ENCODE results near the gene ALOX15B.

ALOX15B gene

GRCh38 chr17:8062435-8062806, 23.6 kb downstream of the ALOX15B start:
- no peaks in the 10 kb centered on the region for H3K9me3 ChIP-seq (ENCODE audit: insufficient read depth, low read depth, low read length)
- H3K4me1 ChIP-seq (ENCODE audit: insufficient read depth, low read length, poor library complexity, severe bottlenecking): peaks cover 7% of the 10 kb centered on the region
- H3K79me2 ChIP-seq (ENCODE audit: insufficient read depth, low read length): no peaks in the 10 kb centered on the region
- no peak overlapping the region for H3K4me3 ChIP-seq (ENCODE audit: low read length, poor library complexity, severe bottlenecking)
- no peaks in the 10 kb centered on the region for H3K9me2 ChIP-seq (replicated peaks; ENCODE audit: low read depth, low read length)
- no peak for TF ChIP-seq CTCF (conservative IDR thresholded peaks at IDR 0.05; ENCODE audit: low read length)
- no peak for TF ChIP-seq EZH2phosphoT487 (IDR thresholded peaks at IDR 0.05; ENCODE audit: borderline replicate concordance)
- H3K36me3 ChIP-seq (ENCODE audit: insufficient read depth, low read length): no peaks in the 10 kb centered on the region
- H3K27me3 ChIP-seq (ENCODE audit: insufficient read depth, low read length, poor library complexity, severe bottlenecking): no peaks in the 10 kb centered on the region
- no peak overlapping the region for H3K4me2 ChIP-seq (ENCODE audit: low read depth, low read length, poor library complexity, severe bottlenecking)
- H3K9ac ChIP-seq (ENCODE audit: low read depth, low read length, poor library complexity, severe bottlenecking): no peak overlapping the region
- no peaks in the 10 kb centered on the region for H4K20me1 ChIP-seq (ENCODE audit: insufficient read depth, low read length, poor library complexity, severe bottlenecking)
- H3F3A ChIP-seq (ENCODE audit: low read depth): no peaks in the 10 kb centered on the region
- no peak overlapping the region for H2AFZ ChIP-seq (ENCODE audit: low read length)

- Histone ChIP-seq H4K20me1 (ENCODE audit: insufficient read depth, low read length, poor library complexity, severe bottlenecking) (no peaks in the 10 kb centered on the region), H3K9ac (ENCODE audit: low read depth, low read length, poor library complexity, severe bottlenecking) (no peak overlapping the region), H3K4me2 (ENCODE audit: low read depth, low read length, poor library complexity, severe bottlenecking) (no peak overlapping the region), H3K4me3 (ENCODE audit: low read length, poor library complexity, severe bottlenecking) (no peak overlapping the region), H3K9me3 (ENCODE audit: insufficient read depth, low read depth, low read length) (no peaks in the 10 kb centered on the region), H3K79me2 (ENCODE audit: insufficient read depth, low read length) (no peaks in the 10 kb centered on the region), H3K9me2 (replicated peaks; ENCODE audit: low read depth, low read length) (no peaks in the 10 kb centered on the region), H3F3A (ENCODE audit: low read depth) (no peaks in the 10 kb centered on the region), H3K4me1 (ENCODE audit: insufficient read depth, low read length, poor library complexity, severe bottlenecking) (peaks cover 3% of the 10 kb centered on the region), H3K27me3 (ENCODE audit: insufficient read depth, low read length, poor library complexity, severe bottlenecking) (no peaks in the 10 kb centered on the region), H3K36me3 (ENCODE audit: insufficient read depth, low read length) (no peaks in the 10 kb centered on the region), H2AFZ (ENCODE audit: low read length) (no peak overlapping the region)
- TF ChIP-seq EZH2phosphoT487 (IDR thresholded peaks at IDR 0.05; ENCODE audit: borderline replicate concordance): no peak
- no peak for TF ChIP-seq CTCF (conservative IDR thresholded peaks at IDR 0.05; ENCODE audit: low read length)
Measured at GRCh38 chr17:8062807-8063483, 24.1 kb downstream of the ALOX15B start.

DNA sequence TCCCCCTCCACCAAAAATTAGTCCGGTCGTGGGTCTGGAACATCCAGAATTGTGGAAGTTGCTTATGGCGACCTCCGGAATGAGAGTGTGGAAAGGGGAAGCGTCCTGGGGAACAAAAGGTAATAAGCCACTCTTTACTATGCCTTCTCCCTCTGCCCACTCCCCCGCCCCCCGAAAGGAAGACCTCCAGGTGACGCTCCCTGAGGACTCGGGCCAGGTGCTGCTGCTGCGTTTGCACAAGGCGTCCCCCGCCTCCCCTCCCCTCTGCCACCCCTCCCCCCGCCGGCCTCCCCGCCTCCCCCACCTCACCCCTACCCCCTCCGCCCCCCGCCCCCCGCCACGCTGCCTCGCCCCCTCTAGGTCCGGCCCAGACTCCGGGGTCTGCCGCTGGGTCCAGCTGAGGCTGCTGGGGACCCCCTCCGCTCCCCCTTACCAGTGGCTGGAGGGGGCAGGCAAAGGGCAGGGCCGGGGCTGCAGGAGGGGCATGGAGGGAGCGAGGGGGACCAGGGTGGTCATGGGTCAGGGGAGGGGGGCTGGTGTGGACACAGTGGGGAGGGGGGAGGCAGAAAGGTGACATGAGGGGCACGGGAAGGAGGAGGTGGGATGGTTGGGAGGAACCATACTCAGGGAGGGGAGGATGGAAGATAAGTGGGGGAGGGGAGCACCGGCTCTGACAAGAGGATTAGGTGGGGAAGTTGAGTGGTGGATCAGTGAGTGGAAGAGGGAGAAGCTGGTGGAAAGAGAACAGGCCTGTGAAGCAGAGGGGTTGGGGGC, 25.1 kb downstream of the ALOX15B start:
- H3K4me2 ChIP-seq (ENCODE audit: low read depth, low read length, poor library complexity, severe bottlenecking): no peak overlapping the region
- no peaks in the 10 kb centered on the region for H4K20me1 ChIP-seq (ENCODE audit: insufficient read depth, low read length, poor library complexity, severe bottlenecking)
- TF ChIP-seq CTCF (conservative IDR thresholded peaks at IDR 0.05; ENCODE audit: low read length) (no peak), EZH2phosphoT487 (IDR thresholded peaks at IDR 0.05; ENCODE audit: borderline replicate concordance) (no peak)
- no peak overlapping the region for H3K4me3 ChIP-seq (ENCODE audit: low read length, poor library complexity, severe bottlenecking)
- no peak overlapping the region for H3K9ac ChIP-seq (ENCODE audit: low read depth, low read length, poor library complexity, severe bottlenecking)
- H3K36me3 ChIP-seq (ENCODE audit: insufficient read depth, low read length): no peaks in the 10 kb centered on the region
- H3K4me1 ChIP-seq (ENCODE audit: insufficient read depth, low read length, poor library complexity, severe bottlenecking): no peaks in the 10 kb centered on the region
- H3K79me2 ChIP-seq (ENCODE audit: insufficient read depth, low read length): no peaks in the 10 kb centered on the region
- H3K9me2 ChIP-seq (replicated peaks; ENCODE audit: low read depth, low read length): no peaks in the 10 kb centered on the region
- no peak overlapping the region for H2AFZ ChIP-seq (ENCODE audit: low read length)
- H3K27me3 ChIP-seq (ENCODE audit: insufficient read depth, low read length, poor library complexity, severe bottlenecking): no peaks in the 10 kb centered on the region
- no peaks in the 10 kb centered on the region for H3K9me3 ChIP-seq (ENCODE audit: insufficient read depth, low read depth, low read length)
- H3F3A ChIP-seq (ENCODE audit: low read depth): no peaks in the 10 kb centered on the region

All from Loucy (cell line).